Muscle of arm (tissue), 14 donors: ENCODE data around the gene KRTAP27-1. TPM values are rescaled to one million over a fixed set of nuclear protein-coding genes. Genes with fewer than 3 reads are reported as not detected.
A peak's percentile ranks its signal among the peaks of the same experiment; 100 is the strongest.

Source experiments
- DNase-seq: peaks from one replicate; pipeline ENCODE4 v3.0.0-alpha.2; 2013
- long read RNA-seq, 11 donors: transcript quantifications; one replicate each; lab custom pipeline, GENCODE V29; 2026
- polyA plus RNA-seq, 12 donors: library from polyadenylated mRNA; unstranded; fragments of 120-200 nt; gene quantifications; one replicate each; pipeline ENCODE4 v1.2.1, GENCODE V29; 2013; ENCODE audit not compliant: insufficient read length in 12 of 12

KRTAP27-1 gene
- not detected for polyA plus RNA-seq
- long read RNA-seq, donor 1: 0 reads
- long read RNA-seq, donor 2: 0 reads
- long read RNA-seq, donor 3: 0 reads
- long read RNA-seq, donor 4: 0 reads
- long read RNA-seq, donor 5: 0 reads
- long read RNA-seq, donor 6: 0 reads
- long read RNA-seq, donor 7: 0 reads
- long read RNA-seq, donor 8: 0 reads
- long read RNA-seq, donor 9: 0 reads
- long read RNA-seq, donor 10: 0 reads
- long read RNA-seq, donor 11: 0 reads

DNA sequence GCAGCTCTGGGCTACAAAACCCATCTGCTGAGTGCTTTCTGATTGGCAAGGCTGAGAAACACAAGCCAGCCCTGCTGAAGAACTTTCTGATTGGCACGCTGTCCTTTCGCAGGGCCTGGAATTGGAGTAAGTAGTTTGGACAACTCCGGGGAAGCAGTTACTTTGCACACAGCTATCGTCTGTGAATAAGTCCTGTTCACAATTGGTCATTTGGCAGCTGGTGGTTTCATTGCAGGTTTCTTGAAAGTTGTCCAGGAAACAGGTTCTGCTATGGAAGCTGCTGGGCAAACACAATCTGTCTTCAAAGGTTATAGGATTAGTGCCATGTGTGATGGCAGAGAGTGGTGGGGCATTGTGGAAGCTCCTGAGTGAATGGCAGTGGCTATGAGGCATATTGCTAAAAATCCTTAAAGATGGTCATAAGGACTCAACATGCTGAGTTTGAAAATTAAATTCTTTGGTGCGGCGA, at the start of gene KRTAP27-1:
Gene KRTAP27-1, minus strand, starts transcription at position 419 of the 469 bp plus-strand sequence. Its CDS starts 26 bp downstream, at position 393.
- DNase-seq: no peak

- no peak for DNase-seq
These were observed 44.7 kb upstream of the KRTAP27-1 start for GRCh38 chr21:30382201-30382600.

- no peak for DNase-seq
These were observed 34.8 kb upstream of the KRTAP27-1 start, which contains the start of gene KRTAP13-2 for GRCh38 chr21:30372139-30372770. Gene KRTAP13-2, minus strand, starts transcription at chr21:30372271. Its CDS starts 58 bp downstream, at chr21:30372213.

DNA sequence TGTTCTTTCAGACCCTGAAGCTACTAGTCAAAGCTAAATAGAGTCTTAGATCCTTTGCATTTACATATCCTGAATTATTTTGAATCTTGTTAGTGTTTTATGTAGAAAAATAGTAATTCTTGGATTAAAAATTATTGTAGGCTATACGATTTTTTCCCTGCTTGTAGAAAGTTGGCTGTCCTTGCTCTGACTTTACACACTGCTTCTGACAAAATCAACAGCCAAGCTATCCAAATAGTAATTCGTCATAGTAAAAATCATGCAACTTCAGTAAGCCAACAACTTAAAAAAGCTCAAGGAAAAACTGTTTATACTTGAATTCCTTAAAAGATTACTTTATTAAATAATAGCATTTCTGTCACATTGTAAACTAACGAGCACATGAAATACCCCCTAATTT, 18.4 kb upstream of the KRTAP27-1 start:
- DNase-seq: peak; percentile 24

DNA sequence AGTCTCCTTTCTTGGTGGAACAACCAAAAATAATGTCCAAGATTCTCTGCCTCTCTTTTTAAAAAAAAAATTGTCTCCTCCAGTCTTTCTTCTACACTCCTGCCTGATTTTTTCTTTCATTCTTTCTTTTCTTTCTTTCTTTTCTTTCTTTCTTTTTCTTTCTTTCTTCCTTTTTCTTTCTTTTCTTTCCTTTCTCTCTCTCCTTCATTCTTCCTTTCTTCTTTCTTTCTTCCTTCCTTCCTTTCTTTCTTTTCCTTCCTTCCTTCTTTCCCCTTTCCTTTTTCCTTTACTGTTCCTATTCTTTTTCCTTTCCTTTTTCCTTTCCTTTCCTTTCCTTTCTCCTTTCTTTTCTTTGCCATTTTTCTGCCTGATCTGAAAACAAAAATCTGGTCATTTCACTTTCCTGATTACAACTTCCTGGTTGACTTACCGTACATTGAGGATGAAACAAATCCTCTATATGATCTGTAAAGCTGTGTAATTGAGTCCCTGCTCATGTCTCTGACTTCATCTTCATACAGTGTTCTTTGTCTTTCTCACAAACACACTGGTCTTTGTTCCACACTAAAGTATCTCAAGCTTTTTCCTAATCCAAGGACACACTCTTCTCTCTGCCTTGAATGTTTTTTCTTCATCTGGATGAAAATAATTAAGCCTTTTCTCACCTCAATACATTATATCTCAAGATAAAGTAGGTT, 17.0 kb upstream of the KRTAP27-1 start:
- no peak for DNase-seq

DNA sequence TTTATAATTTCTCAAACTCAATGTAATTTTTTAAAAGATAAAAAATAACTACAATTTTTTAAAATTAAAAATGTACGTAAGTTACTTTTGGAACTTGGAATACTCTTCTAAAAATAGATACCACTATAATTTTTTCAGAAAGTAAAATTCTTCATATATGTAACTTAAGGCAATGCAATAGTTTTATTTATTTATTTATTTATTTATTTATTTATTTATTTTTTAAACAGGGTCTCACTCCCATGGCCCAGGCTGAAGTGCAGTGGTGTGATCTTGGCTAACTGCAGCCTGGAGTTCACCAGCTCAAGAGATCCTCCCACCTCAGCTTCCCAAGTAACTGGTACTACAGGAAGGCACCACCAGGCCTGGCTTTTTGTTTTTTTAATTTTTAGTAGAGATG, 14.0 kb upstream of the KRTAP27-1 start:
- DNase-seq: no peak

GRCh38 chr21:30349572-30349971, 12.1 kb upstream of the KRTAP27-1 start:
- DNase-seq: no peak

GRCh38 chr21:30348506-30348905, 11.0 kb upstream of the KRTAP27-1 start, which contains the start of gene KRTAP23-1:
Gene KRTAP23-1, minus strand, starts transcription at chr21:30348606. Its CDS starts 0 bp downstream, at chr21:30348606.
- DNase-seq: no peak

DNA sequence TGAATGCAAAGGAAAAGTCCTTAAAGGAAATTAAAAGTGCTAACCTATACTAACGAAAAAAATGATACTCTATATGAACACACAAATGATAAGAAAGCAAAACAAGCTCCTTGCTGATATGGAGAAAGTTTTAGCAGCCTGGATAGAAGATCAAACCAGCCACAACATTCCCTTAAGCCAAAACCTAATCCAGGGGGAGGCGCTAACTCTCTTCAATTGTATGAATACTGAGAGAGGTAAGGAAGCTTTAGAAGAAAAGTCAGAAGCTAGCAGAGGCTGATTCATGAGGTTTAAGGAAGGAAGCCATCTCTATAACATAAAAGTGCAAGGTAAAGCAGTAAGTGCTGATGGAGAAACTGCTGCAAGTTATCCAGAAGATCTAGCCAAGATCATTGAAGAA, 7.5 kb upstream of the KRTAP27-1 start:
- no peak for DNase-seq

DNA sequence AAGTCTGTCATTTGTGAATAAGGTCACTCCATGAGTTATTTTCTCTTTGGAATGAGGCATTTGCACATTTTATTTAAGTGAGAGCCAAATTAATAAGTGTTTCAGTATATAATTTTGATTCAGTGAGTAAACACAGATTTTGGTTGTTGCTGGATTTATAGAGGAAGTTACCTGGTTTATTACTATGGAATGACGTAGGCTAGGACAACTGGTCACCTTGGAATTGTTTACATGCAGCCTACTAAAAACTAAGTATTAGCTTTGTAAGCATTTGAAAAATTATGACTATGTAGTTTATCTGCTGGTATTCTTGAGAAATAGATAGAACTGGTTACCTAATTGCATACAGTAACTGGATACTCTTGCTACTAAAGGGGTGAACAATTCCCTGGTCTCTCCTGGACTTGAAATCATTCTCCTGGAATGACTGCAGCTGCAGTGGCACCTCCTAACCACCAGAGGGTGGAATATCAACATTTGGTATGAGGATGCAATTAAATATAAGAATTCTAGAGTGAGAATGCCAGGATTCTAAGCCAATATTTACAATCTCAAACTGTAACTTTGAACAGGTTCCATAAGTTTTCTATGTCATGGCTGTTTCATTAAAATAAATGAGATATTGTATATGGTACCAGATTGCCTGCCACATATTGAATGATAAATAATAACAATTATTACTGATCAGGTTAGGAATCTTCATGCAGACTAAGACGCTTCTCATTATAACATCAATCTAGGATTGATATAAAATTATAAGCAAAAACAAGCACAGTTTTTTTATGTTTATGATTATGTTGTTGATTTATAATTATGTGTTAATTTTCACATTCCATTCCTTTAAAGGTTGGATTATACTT, 3.5 kb upstream of the KRTAP27-1 start:
- DNase-seq: no peak

GRCh38 chr21:30338717-30339116, 1.2 kb upstream of the KRTAP27-1 start:
- DNase-seq: no peak

DNA sequence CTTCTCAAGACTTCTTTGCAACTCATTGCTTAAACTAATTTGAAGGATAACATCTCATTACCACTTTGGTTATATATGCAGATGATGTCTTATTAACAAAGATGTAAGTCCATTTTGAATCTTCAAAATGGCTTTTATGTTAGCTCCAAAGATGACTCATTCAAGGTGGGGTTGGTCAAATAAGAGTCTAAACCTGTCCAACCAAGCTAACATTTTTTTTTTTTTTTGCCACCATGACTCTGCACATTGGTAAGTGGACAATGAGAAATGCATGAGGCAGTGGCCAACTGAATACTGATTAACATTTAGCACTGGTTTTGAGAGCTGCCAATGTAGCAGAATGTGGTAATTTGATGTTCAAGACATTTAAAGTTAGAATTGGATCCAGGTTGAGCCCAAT, 278 bp upstream of the KRTAP27-1 start:
- no peak for DNase-seq

DNA sequence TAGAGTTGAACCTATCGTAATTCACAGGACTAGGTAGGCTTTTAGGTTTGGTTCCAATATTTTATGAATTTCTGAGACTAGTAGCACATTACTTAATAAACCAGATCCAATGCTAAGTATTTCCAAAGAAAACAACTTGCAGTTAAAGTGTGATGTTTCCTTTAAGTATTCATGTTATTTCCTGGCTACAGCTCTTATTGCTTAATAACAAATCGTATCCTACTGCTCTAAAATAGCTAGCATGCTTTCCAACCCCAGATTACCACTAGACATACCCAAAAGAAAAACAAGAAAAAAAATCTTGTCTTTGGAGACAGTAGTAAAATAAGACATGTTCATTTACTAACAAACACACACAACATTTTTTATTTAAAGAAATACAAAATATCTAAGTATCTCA, 898 bp downstream of the KRTAP27-1 start:
- no peak for DNase-seq

DNA sequence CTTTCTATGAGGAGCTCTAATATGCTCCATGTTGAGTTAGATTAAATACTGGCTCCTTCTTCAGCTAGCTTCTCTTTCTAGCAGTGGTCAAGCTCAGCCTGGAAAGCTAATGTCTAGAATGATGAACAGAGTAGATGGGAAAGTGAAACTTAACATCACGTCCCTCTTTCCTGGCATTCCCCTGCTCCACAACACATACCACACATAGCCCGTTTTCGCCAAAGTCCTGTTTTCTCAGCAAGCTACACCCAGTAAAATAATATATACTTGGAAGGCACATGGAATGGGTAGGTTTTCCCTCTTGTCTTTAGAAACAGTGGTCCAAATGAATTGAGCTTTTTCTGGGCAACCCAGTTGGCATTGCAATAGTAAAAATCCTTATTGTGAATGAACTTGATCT, 3.8 kb downstream of the KRTAP27-1 start:
- DNase-seq: no peak

DNA sequence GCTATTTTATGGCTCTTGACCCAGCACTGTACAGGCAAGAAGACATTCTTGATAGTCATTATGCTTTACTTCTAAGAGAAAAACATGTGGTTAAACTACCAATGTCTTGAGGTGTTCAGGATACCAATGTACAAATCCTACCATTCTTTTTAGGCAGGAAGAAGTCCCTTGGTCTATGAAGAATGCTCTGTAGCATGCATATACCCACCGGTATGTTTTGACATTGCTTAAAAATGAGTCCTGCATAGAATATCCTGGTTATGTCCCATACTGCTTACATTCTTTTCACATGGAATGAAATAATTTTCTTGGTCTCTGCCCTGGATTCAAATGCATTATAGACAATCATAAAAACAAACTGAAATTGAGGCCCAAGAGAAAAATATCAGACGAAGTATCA, 4.8 kb downstream of the KRTAP27-1 start:
- DNase-seq: no peak

- DNase-seq: no peak
These were observed 8.2 kb downstream of the KRTAP27-1 start for GRCh38 chr21:30329203-30329875.

- no peak for DNase-seq
These were observed 11.1 kb downstream of the KRTAP27-1 start for GRCh38 chr21:30326390-30326789.

DNA sequence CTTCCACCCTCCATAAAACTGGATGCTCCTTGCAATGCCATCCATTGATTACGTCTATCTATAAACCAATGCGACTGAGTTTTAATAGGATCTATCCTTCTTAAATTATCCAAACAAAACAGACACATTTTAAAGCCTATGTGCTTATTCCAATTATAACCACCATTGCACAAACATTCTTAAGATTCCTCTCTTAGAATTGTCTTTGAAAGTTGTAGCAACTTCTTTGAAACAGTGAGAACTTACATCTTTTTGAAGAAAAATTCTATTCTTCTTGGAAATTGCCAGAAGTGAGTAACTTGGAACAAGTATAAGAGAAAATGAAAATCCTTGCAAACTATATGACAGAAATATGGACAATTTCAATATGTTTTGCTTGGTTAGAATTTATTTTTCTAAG, 17.3 kb downstream of the KRTAP27-1 start, which contains the start of gene KRTAP26-1:
Gene KRTAP26-1, minus strand, starts transcription at position 101 of the 400 bp plus-strand sequence. CDS start 280 bp downstream, outside the sequence.
- DNase-seq: no peak

GRCh38 chr21:30315701-30316100, 21.8 kb downstream of the KRTAP27-1 start:
- no peak for DNase-seq

DNA sequence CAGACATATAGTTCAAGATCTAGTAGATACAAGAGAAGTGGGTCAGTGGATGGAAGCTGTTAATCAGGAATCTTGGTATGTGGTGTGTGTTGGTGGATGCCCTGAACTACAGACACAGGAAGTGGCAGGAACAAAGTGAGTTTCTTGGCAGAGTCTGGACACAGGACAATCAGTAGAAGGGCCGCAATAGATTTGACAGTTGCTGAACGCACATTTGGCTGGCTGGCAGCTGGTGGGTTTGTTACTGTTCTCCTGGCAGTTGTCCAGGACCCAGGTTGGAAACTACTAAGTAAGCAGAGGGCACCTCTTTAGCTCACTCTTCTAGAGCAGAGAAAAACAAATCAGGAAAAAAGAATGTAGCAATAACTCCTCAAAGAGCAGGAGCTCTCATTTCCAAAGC, 30.6 kb downstream of the KRTAP27-1 start:
- DNase-seq: no peak

GRCh38 chr21:30305136-30305535, 32.4 kb downstream of the KRTAP27-1 start:
- DNase-seq: no peak
